OCI-LY1 (cell line): ENCODE measurements around the gene CMTM4.

Experiments used
- CTCF ChIP-seq: fragments of 200-600 bp; sonication (generic), shearing (Covaris generic); IDR thresholded peaks from 2 replicates; pipeline ENCODE4 v1.5.1; 2017; ENCODE audit warnings: mild to moderate bottlenecking, antibody characterized with exemption, low read length, moderate library complexity, mixed read lengths
- EZH2 ChIP-seq: fragments of 200-600 bp; sonication (generic), shearing (Covaris generic); IDR thresholded peaks from 2 replicates; pipeline ENCODE4 v1.8.0; 2017; ENCODE audit warnings: borderline replicate concordance, mixed run types, mild to moderate bottlenecking, antibody characterized with exemption, low read length, moderate library complexity, mixed read lengths

GRCh38 chr16:66603537-66604375 lies 92.8 kb downstream of the CMTM4 start:
- TF ChIP-seq CTCF (no peak), EZH2 (no peak)
